Measurements from ENCODE around the gene NAT8L. TPM values are rescaled to one million over a fixed set of nuclear protein-coding genes. Genes with fewer than 3 reads are reported as not detected.

The NAT8L gene
- total RNA-seq, 2 experiments from 2014 or later: not detected

DNA sequence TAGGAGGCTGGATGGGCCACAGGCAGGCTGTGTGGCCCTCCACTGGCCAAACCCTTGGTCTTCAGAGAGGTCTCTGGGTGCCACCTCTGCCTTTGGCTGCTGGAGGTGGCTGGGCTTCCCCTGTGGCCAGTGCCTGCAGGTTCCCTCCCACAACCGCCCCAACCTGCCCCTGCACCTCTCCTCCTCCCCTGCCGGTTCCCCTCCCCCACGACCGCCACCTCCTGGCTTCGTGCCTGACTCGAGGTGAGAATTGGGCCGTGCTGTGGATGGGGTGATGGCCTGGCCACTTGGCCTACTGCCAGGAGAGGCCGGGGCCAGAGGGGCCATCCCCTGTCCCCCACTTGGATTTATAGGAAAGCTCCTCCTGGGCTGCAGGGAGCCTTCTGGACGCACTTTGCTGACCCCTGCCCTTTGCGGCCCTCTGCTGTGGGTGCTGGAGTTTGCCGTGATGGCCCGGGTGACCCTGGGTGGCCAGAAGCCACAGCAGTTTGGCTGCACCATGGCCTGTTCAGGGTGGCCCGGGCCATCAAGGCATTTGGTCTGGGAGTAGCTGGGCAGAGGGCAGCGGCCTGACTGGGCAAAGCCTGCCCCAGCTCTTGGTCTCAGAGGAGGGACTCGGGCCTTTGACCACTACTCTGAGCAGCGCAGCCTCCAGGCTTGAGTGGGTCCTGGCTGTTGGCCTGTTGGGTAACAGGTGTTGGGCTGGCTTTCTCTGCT lies 3.8 kb downstream of the NAT8L start:
- Histone ChIP-seq H3K4me2 (ENCODE audit: low read length) (no peak overlapping the region), H3K36me3 (ENCODE audit: insufficient read depth, low read length) (no peaks in the 10 kb centered on the region), H4K20me1 (ENCODE audit: insufficient read depth, low read length) (no peaks in the 10 kb centered on the region), H2AFZ (ENCODE audit: low read length) (no peak overlapping the region), H3K4me1 (ENCODE audit: insufficient read depth, low read length, poor library complexity, severe bottlenecking) (no peaks in the 10 kb centered on the region), H3K9me2 (ENCODE audit: insufficient read depth, low read length) (no peaks in the 10 kb centered on the region), H3K4me3 (ENCODE audit: low read depth, low read length, poor library complexity, severe bottlenecking) (no peak overlapping the region), H3K9me3 (ENCODE audit: low read length) (no peaks in the 10 kb centered on the region), H3K79me2 (ENCODE audit: insufficient read depth, low read depth, low read length) (no peaks in the 10 kb centered on the region), H3K27ac (ENCODE audit: low read depth, low read length, poor library complexity, severe bottlenecking) (no peak overlapping the region)
- DNase-seq (ENCODE audit: low spot score): no peak
- BruUV-seq (replicated peaks): no TSS peak
- no peak for TF ChIP-seq EZH2phosphoT487 (IDR thresholded peaks at IDR 0.05; ENCODE audit: borderline replicate concordance, low read depth, low read length)
- TF ChIP-seq, protein P1, sequence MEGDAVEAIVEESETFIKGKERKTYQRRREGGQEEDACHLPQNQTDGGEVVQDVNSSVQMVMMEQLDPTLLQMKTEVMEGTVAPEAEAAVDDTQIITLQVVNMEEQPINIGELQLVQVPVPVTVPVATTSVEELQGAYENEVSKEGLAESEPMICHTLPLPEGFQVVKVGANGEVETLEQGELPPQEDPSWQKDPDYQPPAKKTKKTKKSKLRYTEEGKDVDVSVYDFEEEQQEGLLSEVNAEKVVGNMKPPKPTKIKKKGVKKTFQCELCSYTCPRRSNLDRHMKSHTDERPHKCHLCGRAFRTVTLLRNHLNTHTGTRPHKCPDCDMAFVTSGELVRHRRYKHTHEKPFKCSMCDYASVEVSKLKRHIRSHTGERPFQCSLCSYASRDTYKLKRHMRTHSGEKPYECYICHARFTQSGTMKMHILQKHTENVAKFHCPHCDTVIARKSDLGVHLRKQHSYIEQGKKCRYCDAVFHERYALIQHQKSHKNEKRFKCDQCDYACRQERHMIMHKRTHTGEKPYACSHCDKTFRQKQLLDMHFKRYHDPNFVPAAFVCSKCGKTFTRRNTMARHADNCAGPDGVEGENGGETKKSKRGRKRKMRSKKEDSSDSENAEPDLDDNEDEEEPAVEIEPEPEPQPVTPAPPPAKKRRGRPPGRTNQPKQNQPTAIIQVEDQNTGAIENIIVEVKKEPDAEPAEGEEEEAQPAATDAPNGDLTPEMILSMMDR (conservative IDR thresholded peaks at IDR 0.05; ENCODE audit: low read length): no peak
- POLR2A ChIA-PET: no interaction called here
- intact Hi-C loops (cut with micrococcal nuclease; ENCODE audit: unreplicated experiment): no loop called here
- CTCF ChIA-PET (ENCODE audit: unreplicated experiment): no interaction called here

GRCh38 chr4:2063557-2064275 lies 4.6 kb downstream of the NAT8L start:
- DNase-seq (ENCODE audit: low spot score): no peak
- intact Hi-C loops (cut with micrococcal nuclease; ENCODE audit: unreplicated experiment): no loop called here
- Histone ChIP-seq H3K79me2 (ENCODE audit: insufficient read depth, low read depth, low read length) (no peaks in the 10 kb centered on the region), H2AFZ (ENCODE audit: low read length) (no peak overlapping the region), H3K4me2 (ENCODE audit: low read length) (no peak overlapping the region), H3K9me3 (ENCODE audit: low read length) (no peaks in the 10 kb centered on the region), H3K27ac (ENCODE audit: low read depth, low read length, poor library complexity, severe bottlenecking) (no peak overlapping the region), H3K4me1 (ENCODE audit: insufficient read depth, low read length, poor library complexity, severe bottlenecking) (no peaks in the 10 kb centered on the region), H3K9me2 (ENCODE audit: insufficient read depth, low read length) (no peaks in the 10 kb centered on the region), H3K36me3 (ENCODE audit: insufficient read depth, low read length) (no peaks in the 10 kb centered on the region), H4K20me1 (ENCODE audit: insufficient read depth, low read length) (no peaks in the 10 kb centered on the region), H3K4me3 (ENCODE audit: low read depth, low read length, poor library complexity, severe bottlenecking) (no peak overlapping the region)
- POLR2A ChIA-PET: no interaction called here
- TF ChIP-seq, protein P1 (conservative IDR thresholded peaks at IDR 0.05; ENCODE audit: low read length): no peak
- no peak for TF ChIP-seq EZH2phosphoT487 (IDR thresholded peaks at IDR 0.05; ENCODE audit: borderline replicate concordance, low read depth, low read length)
- no TSS peak for BruUV-seq (replicated peaks)
- CTCF ChIA-PET (ENCODE audit: unreplicated experiment): no interaction called here
